ENCODE data around the gene C4orf36. TPM values are rescaled to one million over a fixed set of nuclear protein-coding genes. Genes with fewer than 3 reads are reported as not detected.

C4orf36 gene
- total and polyA plus RNA-seq, 2 of the 8 experiments (the other 6 are each of a cell fraction or from before 2014, with no cell fraction given) = 1.2 to 1.5 TPM

- TF ChIP-seq CHD7 (IDR thresholded peaks at IDR 0.05; ENCODE audit: insufficient replicate concordance, low read length) (no peak), RFX5 (IDR thresholded peaks at IDR 0.05; ENCODE audit: borderline replicate concordance, low read depth, low read length) (no peak), POLR2AphosphoS5 (IDR thresholded peaks at IDR 0.05; ENCODE audit: low read depth, low read length) (no peak), TEAD4 (IDR thresholded peaks at IDR 0.05; ENCODE audit: low read depth, low read length) (no peak), EP300 (IDR thresholded peaks at IDR 0.05; ENCODE audit: borderline replicate concordance in 1 of 2, low read depth in 2 of 2, low read length in 2 of 2) (no peak), KDM4A (IDR thresholded peaks at IDR 0.05; ENCODE audit: low read depth, low read length, severe bottlenecking) (no peak), ATF2 (IDR thresholded peaks at IDR 0.05; ENCODE audit: low read length) (no peak), RXRA (IDR thresholded peaks at IDR 0.05; ENCODE audit: insufficient read depth, low read depth, low read length) (no peak)
Measured at GRCh38 chr4:86909546-86910295, 17.5 kb upstream of the C4orf36 start (continued).

Measured in H1 (cell line).